Muscle layer of duodenum (tissue), 2 donors: ENCODE results near the gene NUP210.

Source experiments
- H3K27ac ChIP-seq: one replicate; pipeline ENCODE4 v1.7.0; 2013; ENCODE audit warnings: mild to moderate bottlenecking, low read length
- H3K27me3 ChIP-seq: one replicate; pipeline ENCODE4 v1.7.0; 2013; ENCODE audit warnings: low read depth, mild to moderate bottlenecking, control low read depth, low read length
- H3K36me3 ChIP-seq, 2 donors: one replicate each; pipeline ENCODE4 v1.7.0; 2013; ENCODE audit warnings: low read length in 2 of 2, control low read depth in 1 of 2, mild to moderate bottlenecking in 1 of 2; ENCODE audit not compliant: insufficient read depth in 2 of 2, control insufficient read depth in 1 of 2
- H3K4me1 ChIP-seq, 2 donors: one replicate each; pipeline ENCODE4 v1.7.0; 2013; ENCODE audit warnings: low read length in 2 of 2, mild to moderate bottlenecking in 2 of 2, control low read depth in 1 of 2, moderate library complexity in 1 of 2; ENCODE audit not compliant: insufficient read depth in 2 of 2, control insufficient read depth in 1 of 2
- H3K4me3 ChIP-seq, 2 donors: one replicate each; pipeline ENCODE4 v1.7.0; 2013; ENCODE audit warnings: low read length in 2 of 2, low read depth in 1 of 2, mild to moderate bottlenecking in 1 of 2
- H3K9me3 ChIP-seq, 2 donors: one replicate each; pipeline ENCODE4 v1.7.0; 2013; ENCODE audit warnings: low read length in 2 of 2, control low read depth in 1 of 2, mild to moderate bottlenecking in 1 of 2; ENCODE audit not compliant: control insufficient read depth in 1 of 2
- donor health status: healthy.

Gene NUP210

GRCh38 chr3:13403213-13403819 is 16.8 kb downstream of the NUP210 start:
- H3K27ac ChIP-seq = no peak overlapping the region
- no peaks in the 10 kb centered on the region for H3K27me3 ChIP-seq
- no peak overlapping the region for H3K4me3 ChIP-seq
- no peaks in the 10 kb centered on the region for H3K36me3 ChIP-seq
- H3K9me3 ChIP-seq = peaks cover 0 to 15% of the 10 kb centered on the region in 2 donors
- no peaks in the 10 kb centered on the region for H3K4me1 ChIP-seq

GRCh38 chr3:13401149-13401548 is 19.0 kb downstream of the NUP210 start:
- Histone ChIP-seq H3K9me3 (peaks cover 0 to 4% of the 10 kb centered on the region in 2 donors), H3K27me3 (no peaks in the 10 kb centered on the region), H3K4me1 (no peaks in the 10 kb centered on the region), H3K36me3 (peaks cover 0 to 5% of the 10 kb centered on the region in 2 donors), H3K27ac (no peak overlapping the region), H3K4me3 (no peak overlapping the region)

GRCh38 chr3:13400114-13400673 is 19.9 kb downstream of the NUP210 start:
- H3K9me3 ChIP-seq = peaks cover 0 to 4% of the 10 kb centered on the region in 2 donors
- no peaks in the 10 kb centered on the region for H3K4me1 ChIP-seq
- H3K27ac ChIP-seq = no peak overlapping the region
- H3K27me3 ChIP-seq = no peaks in the 10 kb centered on the region
- H3K4me3 ChIP-seq = no peak overlapping the region
- H3K36me3 ChIP-seq = peaks cover 0 to 5% of the 10 kb centered on the region in 2 donors

- Histone ChIP-seq H3K9me3 (peaks cover 0 to 4% of the 10 kb centered on the region in 2 donors), H3K27me3 (no peaks in the 10 kb centered on the region), H3K36me3 (peaks cover 0 to 5% of the 10 kb centered on the region in 2 donors), H3K4me1 (no peaks in the 10 kb centered on the region), H3K27ac (no peak overlapping the region), H3K4me3 (no peak overlapping the region)
Measured at GRCh38 chr3:13399603-13400002, 20.5 kb downstream of the NUP210 start.

- Histone ChIP-seq H3K36me3 (peaks cover 0 to 13% of the 10 kb centered on the region in 2 donors), H3K27me3 (no peaks in the 10 kb centered on the region), H3K27ac (no peak overlapping the region), H3K9me3 (no peaks in the 10 kb centered on the region), H3K4me1 (no peaks in the 10 kb centered on the region), H3K4me3 (no peak overlapping the region)
Measured at GRCh38 chr3:13397316-13397715, 22.8 kb downstream of the NUP210 start.

- Histone ChIP-seq H3K36me3 (peaks cover 0 to 13% of the 10 kb centered on the region in 2 donors), H3K4me1 (no peaks in the 10 kb centered on the region), H3K4me3 (no peak overlapping the region), H3K27me3 (no peaks in the 10 kb centered on the region), H3K27ac (no peak overlapping the region), H3K9me3 (no peaks in the 10 kb centered on the region)
Measured at GRCh38 chr3:13394363-13394762, 25.8 kb downstream of the NUP210 start.

- no peaks in the 10 kb centered on the region for H3K9me3 ChIP-seq
- no peak overlapping the region for H3K4me3 ChIP-seq
- H3K4me1 ChIP-seq = no peaks in the 10 kb centered on the region
- no peaks in the 10 kb centered on the region for H3K27me3 ChIP-seq
- H3K36me3 ChIP-seq = peaks cover 0 to 13% of the 10 kb centered on the region in 2 donors
- no peak overlapping the region for H3K27ac ChIP-seq
Measured at GRCh38 chr3:13393427-13394360, 26.4 kb downstream of the NUP210 start.

- H3K9me3 ChIP-seq = no peaks in the 10 kb centered on the region
- H3K27ac ChIP-seq = no peak overlapping the region
- no peaks in the 10 kb centered on the region for H3K4me1 ChIP-seq
- H3K36me3 ChIP-seq = peaks cover 0 to 10% of the 10 kb centered on the region in 2 donors
- H3K4me3 ChIP-seq = no peak overlapping the region
- no peaks in the 10 kb centered on the region for H3K27me3 ChIP-seq
Measured at GRCh38 chr3:13391308-13391707, 28.8 kb downstream of the NUP210 start.

GRCh38 chr3:13389378-13389777 is 30.7 kb downstream of the NUP210 start:
- no peak overlapping the region for H3K27ac ChIP-seq
- no peaks in the 10 kb centered on the region for H3K9me3 ChIP-seq
- no peaks in the 10 kb centered on the region for H3K27me3 ChIP-seq
- peaks cover 6 to 22% of the 10 kb centered on the region in 2 donors for H3K36me3 ChIP-seq
- no peaks in the 10 kb centered on the region for H3K4me1 ChIP-seq
- no peak overlapping the region for H3K4me3 ChIP-seq

GRCh38 chr3:13388816-13389215 is 31.3 kb downstream of the NUP210 start:
- Histone ChIP-seq H3K4me3 (no peak overlapping the region), H3K9me3 (no peaks in the 10 kb centered on the region), H3K36me3 (peaks cover 6 to 22% of the 10 kb centered on the region in 2 donors), H3K27me3 (no peaks in the 10 kb centered on the region), H3K4me1 (no peaks in the 10 kb centered on the region), H3K27ac (no peak overlapping the region)

GRCh38 chr3:13385373-13385965 is 34.7 kb downstream of the NUP210 start:
- Histone ChIP-seq H3K27me3 (no peaks in the 10 kb centered on the region), H3K27ac (no peak overlapping the region), H3K4me1 (no peaks in the 10 kb centered on the region), H3K36me3 (peaks cover 6 to 15% of the 10 kb centered on the region in 2 donors), H3K4me3 (no peak overlapping the region), H3K9me3 (no peaks in the 10 kb centered on the region)
